Measurements from ENCODE around the gene SCAPER. TPM values are rescaled to one million over a fixed set of nuclear protein-coding genes. Genes with fewer than 3 reads are reported as not detected.

Gene SCAPER
- total RNA-seq, 1 experiment from 2014 or later = 7.4 TPM

DNA sequence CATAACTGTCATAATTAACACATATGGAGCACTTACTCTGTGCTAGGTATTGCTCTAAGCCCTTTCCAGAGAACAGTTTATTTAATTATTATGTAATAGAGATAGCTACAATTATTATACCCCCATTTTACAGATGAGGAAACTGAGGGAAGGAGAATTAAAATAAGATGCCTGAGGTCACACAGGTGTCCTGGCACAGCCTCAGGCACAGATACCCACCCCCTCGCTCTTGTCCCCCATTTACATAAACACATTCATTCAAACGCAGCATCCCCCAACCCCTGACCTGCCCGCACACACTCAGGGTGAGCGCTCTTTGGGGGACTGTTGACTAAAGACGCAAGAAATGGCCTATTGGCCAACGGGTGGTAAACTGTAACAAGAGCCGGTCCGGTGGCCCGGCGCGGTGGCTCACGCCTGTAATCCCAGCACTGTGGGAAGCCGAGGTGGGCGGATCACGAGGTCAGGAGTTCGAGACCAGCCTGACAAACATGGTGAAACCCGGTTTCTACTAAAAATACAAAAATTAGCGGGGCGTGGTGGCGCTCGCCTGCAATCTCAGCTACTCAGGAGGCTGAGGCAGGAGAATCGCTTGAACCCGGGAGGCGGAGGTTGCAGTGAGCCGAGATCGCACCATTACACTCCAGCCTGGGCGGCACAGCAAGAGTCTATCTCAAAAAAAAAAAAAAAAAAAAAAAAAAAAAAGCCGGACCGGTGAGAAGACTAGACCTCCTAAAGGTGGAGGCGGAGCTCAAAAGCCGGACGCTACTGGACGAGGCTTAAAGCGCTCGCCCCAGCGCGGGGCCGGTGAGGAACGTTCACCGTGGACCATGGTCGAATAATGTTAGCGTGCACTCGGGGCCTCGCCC lies 570.5 kb downstream of the SCAPER start:
- Histone ChIP-seq H2BK12ac (ENCODE audit: insufficient read length, low read depth, low read length) (no peak overlapping the region), H2AK5ac (ENCODE audit: insufficient read length, low read length) (no peak overlapping the region), H3K23me2 (ENCODE audit: insufficient read length, low read depth, low read length, poor library complexity, severe bottlenecking) (peaks cover 14% of the 10 kb centered on the region), H3K79me1 (ENCODE audit: insufficient read depth, low read depth, low read length, poor library complexity, severe bottlenecking) (no peaks in the 10 kb centered on the region), H3K14ac (ENCODE audit: insufficient read depth, low read length) (no peak overlapping the region), H3K27ac (ENCODE audit: insufficient read length, low read depth, low read length) (no peak overlapping the region), H3K79me2 (ENCODE audit: insufficient read depth, low read length) (no peaks in the 10 kb centered on the region), H2BK120ac (ENCODE audit: low read depth, low read length, poor library complexity, severe bottlenecking) (no peak overlapping the region), H2BK5ac (ENCODE audit: insufficient read length, low read length) (no peak overlapping the region), H3T11ph (ENCODE audit: low read length) (no peak overlapping the region), H3K18ac (ENCODE audit: insufficient read length, low read depth, low read length) (peak overlapping the region; percentile 35), H4K20me1 (ENCODE audit: control insufficient read depth, insufficient read depth, insufficient read length) (no peaks in the 10 kb centered on the region), H2AFZ (ENCODE audit: low read length) (no peak overlapping the region), H3K4ac (ENCODE audit: low read depth, low read length) (no peak overlapping the region), H3K27me3 (ENCODE audit: insufficient read depth, low read length) (peaks cover 30% of the 10 kb centered on the region), H4K91ac (ENCODE audit: insufficient read length, low read depth, low read length) (no peak overlapping the region), H3K56ac (ENCODE audit: insufficient read length, low read depth, low read length) (no peak overlapping the region), H2BK15ac (ENCODE audit: low read depth, low read length) (no peak overlapping the region), H3K9ac (ENCODE audit: extremely low read depth, insufficient read length, low read length) (no peak overlapping the region), H2BK20ac (ENCODE audit: low read depth, low read length, poor library complexity, severe bottlenecking) (no peak overlapping the region), H3K9me3 (ENCODE audit: control insufficient read depth, low read depth, low read length) (no peaks in the 10 kb centered on the region), H3K4me1 (ENCODE audit: insufficient read depth, low read length) (peaks cover 3% of the 10 kb centered on the region; the same call in 1 of the 2 replicates), H3K4me2 (ENCODE audit: insufficient read depth, insufficient read length, low read length) (peak overlapping the region; percentile 92), H4K8ac (replicated peaks; ENCODE audit: insufficient read length, low read depth, low read length) (no peak overlapping the region), H4K5ac (ENCODE audit: insufficient read length, low read depth, low read length) (no peak overlapping the region), H3K23ac (ENCODE audit: insufficient read length, low read depth, low read length) (no peak overlapping the region)
- Mint-ChIP-seq H3K4me1 (peaks cover 31 to 43% of the 10 kb centered on the region in 2 experiments), H3K27ac (no peak overlapping the region), H3K36me3 (ENCODE audit: insufficient read depth in 1 of 3, low read depth in 3 of 3) (no peaks in the 10 kb centered on the region; a peak in 1 of 7 replicates), H3K9me3 (peaks cover 0 to 20% of the 10 kb centered on the region in 2 experiments; a peak in 3 of 5 replicates), H3K27me3 (ENCODE audit: low read depth) (peaks cover 77% of the 10 kb centered on the region), H3K4me3 (peak overlapping the region; percentile 65 to 84)
- TF ChIP-seq, protein P1, sequence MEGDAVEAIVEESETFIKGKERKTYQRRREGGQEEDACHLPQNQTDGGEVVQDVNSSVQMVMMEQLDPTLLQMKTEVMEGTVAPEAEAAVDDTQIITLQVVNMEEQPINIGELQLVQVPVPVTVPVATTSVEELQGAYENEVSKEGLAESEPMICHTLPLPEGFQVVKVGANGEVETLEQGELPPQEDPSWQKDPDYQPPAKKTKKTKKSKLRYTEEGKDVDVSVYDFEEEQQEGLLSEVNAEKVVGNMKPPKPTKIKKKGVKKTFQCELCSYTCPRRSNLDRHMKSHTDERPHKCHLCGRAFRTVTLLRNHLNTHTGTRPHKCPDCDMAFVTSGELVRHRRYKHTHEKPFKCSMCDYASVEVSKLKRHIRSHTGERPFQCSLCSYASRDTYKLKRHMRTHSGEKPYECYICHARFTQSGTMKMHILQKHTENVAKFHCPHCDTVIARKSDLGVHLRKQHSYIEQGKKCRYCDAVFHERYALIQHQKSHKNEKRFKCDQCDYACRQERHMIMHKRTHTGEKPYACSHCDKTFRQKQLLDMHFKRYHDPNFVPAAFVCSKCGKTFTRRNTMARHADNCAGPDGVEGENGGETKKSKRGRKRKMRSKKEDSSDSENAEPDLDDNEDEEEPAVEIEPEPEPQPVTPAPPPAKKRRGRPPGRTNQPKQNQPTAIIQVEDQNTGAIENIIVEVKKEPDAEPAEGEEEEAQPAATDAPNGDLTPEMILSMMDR (conservative IDR thresholded peaks at IDR 0.05) = no peak
- DNase-seq = no peak
- WGBS (ENCODE audit: extremely low coverage, insufficient read length, low lambda C conversion rate) = no CpG with 5 or more reads among the region's 44 CpGs

Measured in H9 (cell line).